ENCODE measurements around the gene DNLZ.
"Not testable (repeated sequence)": the region's sequence is repeated elsewhere in the genome, so short reads cannot be mapped to it uniquely, and the experiment has no call there.

The DNLZ gene

DNA sequence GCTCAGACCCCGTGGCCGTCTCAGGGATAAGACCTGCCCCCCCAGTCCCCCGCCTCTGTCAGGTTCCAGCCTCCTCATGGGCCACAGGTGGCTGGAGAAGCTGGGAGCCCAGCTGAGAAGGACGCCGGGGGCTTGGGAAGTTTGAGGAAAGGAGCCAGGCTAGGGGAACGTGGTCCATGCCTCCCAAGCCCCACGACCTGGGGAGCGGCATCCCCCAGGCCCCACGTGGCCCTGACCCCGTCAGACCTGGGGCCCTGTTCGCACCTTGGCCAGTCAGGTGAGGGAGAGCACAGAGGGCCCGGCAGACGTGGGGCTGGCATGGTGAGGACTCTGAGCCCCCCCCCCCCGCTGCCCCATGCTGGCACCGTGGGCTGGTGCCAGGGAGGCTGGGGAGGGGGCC lies 32.5 kb downstream of the DNLZ start:
- no peak for DNase-seq (ENCODE audit: low read depth)

DNA sequence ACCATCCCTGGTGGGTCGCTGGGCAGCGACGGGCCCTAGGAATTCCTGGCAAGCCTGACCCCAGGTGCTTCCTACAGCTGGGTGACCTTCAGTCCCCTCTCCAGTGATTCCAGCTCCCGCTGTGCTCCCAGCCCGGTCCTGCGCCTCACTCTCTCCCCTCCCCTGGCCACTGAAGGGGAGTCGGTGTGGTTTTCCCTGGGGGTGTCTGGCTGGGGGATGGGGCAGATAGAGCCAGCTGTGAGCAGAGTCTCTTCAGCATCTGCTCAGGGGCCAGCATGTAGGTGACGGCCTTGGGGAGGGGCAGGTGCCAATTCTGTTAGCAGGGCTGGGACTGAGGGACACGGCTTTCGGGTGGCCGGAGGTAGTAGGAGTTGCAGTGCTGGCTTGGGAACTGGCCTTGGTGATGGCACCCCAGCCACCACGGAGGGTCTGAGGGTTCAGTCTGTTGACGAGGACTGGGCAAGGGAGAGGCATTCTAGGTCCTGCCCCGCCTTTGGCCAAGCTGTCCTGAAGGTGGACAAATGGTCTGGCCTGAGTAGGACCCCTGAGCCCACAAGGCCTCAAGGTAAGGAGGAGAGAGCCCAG lies 33.0 kb downstream of the DNLZ start:
- DNase-seq (ENCODE audit: low read depth): no peak

DNA sequence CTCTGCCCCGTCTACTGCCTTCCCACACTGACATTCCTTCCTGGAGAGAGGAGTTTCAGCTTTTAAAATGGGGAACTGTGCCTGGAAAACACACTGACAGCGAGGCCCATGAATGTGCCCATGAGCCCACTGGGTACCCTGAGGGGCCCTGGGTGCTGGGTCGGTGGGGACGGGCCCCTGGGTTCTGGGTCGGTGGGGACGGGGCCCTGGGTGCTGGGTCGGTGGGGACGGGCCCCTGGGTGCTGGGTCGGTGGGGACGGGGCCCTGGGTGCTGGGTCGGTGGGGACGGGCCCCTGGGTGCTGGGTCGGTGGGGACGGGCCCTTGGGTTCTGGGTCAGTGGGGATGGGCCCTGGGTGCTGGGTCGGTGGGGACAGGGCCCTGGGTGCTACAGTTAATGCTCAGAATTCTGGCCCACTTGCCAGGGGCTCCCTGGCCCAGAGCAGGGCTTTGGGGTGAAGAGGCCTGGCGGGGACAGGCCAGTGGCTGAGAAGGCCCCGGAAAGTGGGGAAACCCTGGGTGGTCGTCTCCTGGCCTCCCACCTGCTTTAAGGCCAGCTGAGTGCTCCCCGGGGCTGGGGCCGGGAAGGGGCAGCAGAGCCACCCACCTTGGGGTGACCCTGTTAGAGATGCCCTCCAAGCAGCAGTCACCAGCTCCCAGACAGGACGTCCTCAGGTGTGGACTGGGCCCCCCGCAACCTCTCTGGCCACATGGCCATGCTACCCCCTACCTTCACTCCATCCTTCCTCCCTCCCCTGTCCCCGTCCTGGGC lies 33.7 kb downstream of the DNLZ start:
- no peak for DNase-seq (ENCODE audit: low read depth)

DNA sequence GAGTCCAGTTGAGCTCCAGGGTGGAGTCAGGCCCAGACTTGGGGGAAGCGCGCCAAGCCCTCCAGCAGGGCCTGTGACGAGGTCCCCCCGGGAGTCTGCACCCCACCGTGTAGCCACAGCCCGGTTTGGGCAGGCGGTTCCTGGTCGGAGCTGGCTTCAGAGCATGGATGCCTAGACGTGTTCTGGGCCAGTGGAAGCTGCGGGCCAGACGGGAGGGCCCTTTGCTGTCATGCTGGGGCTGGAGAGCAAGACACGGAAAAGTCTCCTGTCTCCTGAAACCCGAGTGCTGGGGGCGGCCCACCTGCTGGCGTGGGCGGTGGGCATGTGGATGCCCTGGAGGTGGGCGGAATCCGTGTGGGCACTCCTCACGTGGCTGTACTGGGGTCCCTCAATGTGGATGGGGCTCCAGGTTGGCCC lies 34.3 kb downstream of the DNLZ start:
- no peak for DNase-seq (ENCODE audit: low read depth)

DNA sequence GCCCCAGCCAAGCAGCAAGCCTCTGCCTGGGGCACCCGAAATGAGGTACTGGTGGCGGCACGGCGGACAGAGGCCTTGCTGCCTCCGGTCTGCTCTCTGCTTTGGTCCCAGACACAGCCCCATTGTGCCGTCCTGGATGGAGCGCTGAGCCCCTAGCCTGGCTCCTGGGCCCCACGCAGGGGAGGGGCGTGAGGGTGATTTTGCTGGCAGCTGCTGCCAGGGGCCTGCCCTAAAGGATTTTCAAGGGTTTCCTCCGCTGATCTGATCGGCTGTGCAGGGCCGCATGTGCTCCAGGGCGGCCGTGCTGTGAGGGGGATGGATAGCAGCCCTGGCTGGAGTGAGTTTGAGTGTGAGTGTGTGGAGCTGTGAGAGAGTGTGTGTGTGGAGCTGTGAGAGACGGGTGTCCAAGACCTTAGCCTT lies 34.9 kb downstream of the DNLZ start:
- no peak for DNase-seq (ENCODE audit: low read depth)

DNA sequence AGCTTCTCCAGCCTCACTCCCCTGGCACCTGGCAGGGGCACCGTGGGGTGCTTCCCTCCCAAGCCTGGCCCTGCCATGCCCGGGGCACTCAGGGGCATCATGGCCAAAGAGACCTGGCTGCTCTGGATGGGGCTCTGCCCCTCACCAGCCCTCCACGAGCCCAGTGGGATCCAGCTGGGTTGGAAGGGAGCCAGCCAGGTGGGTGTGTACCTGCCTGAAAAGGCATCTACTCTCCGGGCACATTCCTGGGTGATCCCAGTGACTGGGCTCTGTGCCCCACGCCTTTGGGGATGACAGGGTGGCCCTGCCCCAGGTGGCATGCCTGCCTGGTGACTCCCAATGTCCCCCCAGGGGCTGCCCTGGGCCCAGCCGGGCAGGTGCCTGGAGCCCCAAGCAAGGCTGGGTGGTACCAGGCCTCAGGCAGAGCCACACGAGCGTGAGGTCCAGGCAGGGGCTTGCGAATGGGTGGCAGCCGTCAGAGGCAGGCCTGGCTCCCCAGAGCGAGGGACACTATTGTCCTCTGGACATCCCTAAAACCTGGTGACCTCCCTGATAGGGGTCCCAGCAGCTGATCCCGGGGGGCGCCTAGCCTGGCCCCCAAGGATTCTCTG lies 35.4 kb downstream of the DNLZ start:
- no peak for DNase-seq (ENCODE audit: low read depth)

DNA sequence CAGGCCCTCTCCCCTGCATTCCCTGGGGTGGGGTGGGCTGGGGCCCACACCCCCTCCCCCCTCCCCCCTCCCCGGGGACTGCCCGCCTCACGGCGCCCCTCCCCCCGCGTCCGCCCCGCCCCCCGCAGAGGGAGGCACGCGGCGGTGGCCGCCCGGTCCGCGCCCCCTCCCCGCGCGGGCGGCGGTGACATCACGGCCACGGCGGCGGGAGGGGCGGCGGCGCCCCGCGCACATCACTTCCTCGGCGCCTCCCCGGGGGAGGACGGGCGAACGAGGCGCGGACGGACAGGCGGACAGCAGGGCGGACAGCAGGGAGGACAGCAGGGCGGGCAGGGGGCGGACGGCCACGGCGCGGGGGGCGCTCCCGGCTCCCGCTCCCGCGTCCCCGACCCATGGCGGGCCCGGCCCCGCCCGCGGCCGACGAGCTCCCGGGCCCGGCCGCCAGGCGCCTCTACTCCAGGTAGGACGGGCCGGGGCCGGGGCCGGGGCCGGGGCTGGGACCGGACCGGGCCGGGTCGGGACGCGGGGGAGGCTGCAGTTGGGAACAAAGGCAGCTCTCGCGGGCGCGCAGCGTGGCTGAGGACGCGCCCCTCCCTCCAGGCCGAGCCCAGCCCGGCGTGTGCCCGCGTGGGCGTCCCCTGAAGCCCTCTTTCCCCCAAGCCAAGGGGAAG lies 36.1 kb downstream of the DNLZ start, which contains the start of gene GPSM1:
Gene GPSM1 (plus strand): TSS at position 236 of the 671 bp plus-strand sequence. CDS start 157 bp downstream, at position 393.
- no peak for DNase-seq (ENCODE audit: low read depth)

DNA sequence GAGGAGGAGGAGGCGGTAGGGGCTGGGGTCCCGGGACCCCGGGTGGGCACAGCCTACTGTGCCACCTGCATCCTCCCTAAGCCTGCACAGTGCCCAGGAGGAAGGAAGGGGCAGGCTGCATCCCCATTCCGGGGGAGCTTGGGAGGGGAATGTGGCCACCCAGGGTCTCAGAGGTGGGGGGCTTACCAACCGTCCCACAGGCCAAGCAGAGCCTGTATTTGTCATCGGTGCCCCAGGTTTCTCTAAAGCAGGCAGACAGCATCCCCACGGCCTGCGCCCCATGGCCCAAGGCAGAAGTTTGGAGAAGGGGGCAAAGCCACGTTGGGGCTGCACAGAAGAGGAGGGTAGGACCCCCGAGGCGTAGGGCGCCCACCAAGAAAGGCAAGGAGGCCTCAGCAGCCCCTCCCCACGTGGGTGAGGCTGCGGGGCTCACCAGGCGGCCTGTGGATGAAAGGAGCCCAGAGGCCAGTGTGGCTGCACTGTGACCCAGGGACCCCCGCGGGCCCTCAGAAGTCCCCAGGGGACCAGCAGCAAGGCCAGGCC lies 36.7 kb downstream of the DNLZ start:
- no peak for DNase-seq (ENCODE audit: low read depth)

DNA sequence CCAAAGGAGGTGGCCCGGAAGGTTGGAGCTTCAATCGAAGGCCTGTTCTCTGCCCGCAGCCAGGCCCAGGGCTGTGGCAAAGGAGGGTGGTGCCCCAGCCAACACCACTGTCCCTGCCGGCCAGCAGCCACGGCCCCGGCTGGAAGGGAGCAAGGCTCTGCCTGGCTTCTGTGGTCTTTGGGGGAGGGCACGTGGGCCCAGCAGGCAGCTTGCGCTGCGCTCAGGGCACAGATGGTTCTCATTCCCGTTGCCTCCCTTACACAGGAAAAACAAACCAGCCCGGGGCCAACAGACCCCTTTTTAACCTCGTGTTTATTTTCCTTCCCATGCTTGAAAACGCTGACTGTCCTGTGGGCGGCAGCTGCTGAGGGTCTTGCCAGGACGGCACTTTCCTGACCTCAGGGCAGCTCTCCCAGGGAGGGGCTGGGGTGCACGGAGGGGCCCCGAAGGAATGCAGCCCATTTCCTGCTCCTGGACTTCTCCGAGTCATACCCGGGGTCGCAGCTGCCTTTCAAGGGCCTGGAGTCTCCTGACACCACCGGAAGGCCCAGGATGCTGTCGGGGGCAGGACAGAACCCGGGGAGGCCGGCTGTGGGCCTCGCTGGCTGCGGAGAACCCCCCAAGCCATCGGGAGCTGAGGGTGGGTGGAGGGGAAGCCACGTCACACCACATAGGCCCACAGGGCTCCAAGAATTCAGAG lies 37.3 kb downstream of the DNLZ start:
- DNase-seq (ENCODE audit: low read depth): no peak

DNA sequence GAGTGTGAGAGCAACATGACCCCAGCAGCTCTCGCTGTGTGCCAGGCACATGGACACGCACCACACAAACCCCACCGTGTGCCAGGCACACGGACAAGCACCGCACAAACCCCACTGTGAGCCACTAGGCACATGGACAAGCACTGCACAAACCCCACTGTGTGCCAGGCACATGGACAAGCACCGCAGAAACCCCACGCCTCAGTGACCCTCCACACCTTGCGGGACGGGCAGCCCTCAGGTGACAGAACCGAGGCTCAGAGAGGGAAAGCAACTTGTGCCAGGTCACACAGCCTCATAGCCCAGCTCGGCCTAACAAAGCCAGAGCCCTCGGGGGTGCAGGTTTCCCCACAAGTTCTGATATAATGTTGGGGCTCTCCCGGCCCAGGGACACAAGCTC lies 38.2 kb downstream of the DNLZ start:
- DNase-seq (ENCODE audit: low read depth): no peak

DNA sequence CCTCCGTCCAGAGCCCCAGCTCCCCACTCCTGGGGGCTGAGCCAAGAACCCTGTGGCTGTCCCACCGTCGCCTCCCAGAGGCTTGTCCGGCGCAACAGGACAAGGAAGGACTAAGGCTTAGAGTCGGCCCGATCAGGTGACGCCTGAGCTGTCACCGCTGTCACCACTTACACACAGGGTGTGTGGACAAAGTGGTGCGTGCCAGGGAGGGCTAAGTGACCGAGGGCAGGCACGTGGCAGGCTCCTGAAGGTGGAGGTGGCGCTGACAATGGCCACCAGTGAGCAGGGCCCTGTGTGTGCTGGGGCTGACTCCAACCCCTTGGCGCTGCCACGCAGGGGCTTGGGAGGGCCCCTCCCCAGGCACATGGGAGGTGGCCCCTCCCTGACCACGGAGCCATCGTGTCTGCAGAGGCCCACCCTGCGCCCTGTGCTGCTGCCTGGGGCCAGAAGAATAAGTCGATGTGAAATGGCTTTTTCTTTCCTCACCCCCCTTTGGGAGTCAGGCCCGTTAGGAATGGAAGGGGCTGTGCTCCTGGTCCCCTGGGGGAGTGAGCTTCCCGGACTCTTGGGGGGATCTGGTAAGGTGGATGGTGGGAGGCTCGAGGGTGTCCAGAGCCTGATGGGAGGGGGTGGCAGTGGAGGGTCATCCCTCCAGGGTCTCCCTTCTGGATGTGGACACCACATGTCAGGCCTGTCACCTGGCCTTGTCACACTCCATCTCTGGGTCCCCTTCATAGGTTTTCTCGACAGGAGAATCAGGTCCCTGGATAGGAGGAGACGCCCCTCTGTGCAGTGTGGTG lies 38.8 kb downstream of the DNLZ start:
- DNase-seq (ENCODE audit: low read depth): no peak

DNA sequence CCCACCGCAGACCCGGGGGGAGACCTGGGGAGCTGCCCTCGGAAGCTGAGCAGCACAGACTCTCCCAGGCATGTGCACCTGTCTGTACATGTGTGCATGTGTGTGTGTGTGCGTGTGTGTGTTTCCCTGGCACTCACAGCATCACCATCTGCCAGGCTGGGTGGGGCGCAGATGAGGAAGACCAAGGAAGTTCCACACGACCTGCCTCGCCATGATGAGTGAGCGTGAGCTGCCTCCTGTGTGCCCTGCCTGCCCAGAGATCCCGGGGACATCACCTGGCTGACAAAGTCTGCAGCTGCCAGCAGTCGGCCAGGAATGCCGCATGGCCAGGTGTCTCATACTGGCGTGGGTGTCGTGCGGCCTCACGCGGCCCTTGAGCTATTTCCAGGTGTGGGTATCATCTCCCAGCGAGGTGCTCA lies 40.2 kb downstream of the DNLZ start:
- no peak for DNase-seq (ENCODE audit: low read depth)

DNA sequence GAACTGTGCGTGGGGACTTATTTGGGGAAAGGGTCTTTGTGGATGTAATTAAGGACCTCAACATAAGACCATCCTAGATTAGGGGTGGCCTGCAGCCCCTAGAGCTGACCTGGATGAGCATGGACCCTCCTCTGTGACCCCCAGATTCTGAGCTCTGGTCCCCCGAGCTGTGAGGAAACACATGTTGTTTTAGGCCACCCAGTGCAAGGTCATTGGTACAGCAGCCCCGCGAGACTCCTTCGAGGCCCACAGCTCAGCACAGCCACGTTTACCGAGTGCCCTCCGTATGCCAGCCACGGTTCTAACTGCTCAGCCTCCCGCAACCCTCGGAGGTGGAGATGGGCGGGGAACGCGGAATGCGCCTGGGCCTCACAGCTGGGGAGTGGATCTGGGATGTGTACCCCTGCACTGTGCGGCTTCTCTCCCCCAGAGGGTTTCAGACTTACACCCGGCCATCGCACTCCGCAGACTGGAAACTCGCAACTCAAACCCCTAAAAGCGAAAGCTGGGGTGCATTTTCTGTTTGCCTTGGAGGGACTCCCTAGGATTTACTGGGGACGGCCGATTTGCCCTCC lies 40.7 kb downstream of the DNLZ start:
- no peak for DNase-seq (ENCODE audit: low read depth)

DNA sequence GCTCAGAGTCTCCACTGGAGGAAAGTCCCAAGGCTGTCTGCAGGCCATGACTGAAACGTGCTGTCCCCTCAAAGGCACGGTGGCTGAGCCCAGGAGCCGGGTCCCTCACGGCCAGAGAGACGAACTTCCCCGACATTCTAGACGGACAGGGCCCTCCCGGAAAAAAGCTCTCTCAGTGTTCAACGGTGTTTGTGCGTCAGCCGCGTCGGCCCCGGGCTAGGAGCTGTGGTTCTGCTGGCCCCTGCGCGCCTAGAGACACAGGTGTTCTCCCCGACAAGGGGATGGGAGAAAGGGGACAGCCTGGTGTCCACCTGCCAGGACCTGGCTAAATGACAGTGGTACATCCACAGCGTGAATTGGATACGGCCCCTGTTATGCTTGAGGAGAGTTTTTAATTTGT lies 42.0 kb downstream of the DNLZ start:
- no peak for DNase-seq (ENCODE audit: low read depth)

DNA sequence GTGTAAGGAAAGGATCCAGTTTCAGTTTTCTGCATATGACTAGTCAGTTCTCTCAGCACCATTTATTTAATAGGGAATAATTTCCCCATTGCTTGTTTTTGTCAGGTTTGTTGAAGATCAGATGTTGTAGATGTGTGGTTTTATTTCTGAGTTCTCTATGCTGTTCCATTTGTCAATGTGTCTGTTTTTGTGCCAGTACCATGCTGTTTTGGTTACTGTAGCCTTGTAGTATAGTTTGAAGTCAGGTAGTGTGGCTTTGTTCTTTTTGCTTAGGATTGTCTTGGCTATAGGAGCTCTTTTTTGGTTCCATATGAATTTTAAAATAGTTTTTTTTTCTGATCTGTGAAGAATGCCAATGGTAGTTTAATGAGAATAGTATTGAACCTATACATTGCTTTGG lies 42.6 kb downstream of the DNLZ start:
- not testable (repeated sequence) for DNase-seq (ENCODE audit: low read depth)

DNA sequence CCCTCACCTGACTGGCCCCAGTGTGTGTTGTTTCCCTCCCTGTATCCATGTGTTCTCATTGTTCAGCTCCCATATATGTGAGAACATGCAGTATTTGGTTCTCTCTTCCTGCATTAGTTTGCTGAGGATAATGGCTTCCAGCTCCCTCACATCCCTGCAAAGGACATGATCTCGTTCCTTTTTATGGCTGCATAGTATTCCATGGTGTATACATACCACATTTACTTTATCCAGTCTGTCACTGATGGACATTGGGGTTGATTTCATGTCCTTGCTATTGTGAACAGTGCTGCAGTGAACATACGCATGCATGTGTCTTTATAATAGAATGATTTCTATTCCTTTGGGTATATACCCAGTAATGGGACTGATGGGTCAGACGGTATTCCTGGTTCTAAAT lies 43.6 kb downstream of the DNLZ start:
- DNase-seq (ENCODE audit: low read depth): not testable (repeated sequence)

DNA sequence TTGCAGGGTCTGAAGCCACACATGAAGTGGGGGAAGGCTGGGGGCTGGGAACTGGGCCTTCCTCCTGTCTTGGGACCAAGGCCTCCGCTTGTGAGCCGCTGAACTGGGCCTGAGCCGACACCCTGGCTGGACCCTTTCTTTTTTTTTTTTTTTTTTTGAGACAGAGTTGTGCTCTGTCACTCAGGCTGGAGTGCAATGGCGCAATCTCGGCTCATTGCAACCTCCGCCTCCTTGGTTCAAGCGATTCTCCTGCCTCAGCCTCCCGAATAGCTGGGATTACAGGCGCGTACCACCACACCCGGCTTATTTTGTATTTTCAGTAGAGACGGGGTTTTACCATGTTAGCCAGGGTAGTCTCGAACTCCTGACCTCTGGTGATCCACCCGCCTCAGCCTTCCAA lies 44.3 kb downstream of the DNLZ start:
- not testable (repeated sequence) for DNase-seq (ENCODE audit: low read depth)

DNA sequence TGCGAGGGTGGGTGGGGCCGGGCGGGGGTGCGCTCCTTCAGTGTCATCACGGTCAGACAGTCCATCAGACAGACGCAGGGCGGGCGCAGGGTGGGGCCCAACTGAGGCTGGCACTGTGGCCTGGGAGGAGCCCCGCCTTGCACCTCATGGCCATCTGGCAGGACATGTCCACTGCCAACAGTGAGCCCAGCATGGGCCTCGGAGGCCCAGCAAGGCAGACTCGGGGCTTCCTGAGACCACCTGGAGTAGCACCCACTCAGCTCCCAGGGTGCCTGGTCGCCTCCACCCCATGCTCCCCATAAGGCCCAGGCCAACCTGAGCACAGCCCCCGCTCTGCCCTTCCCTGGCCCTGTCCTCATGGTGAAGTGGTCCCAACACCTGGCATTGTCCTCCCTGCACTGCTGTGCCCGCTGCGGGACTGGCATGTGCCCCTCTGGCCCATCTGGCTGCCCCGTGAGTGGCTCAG lies 44.7 kb downstream of the DNLZ start:
- no peak for DNase-seq (ENCODE audit: low read depth)

DNA sequence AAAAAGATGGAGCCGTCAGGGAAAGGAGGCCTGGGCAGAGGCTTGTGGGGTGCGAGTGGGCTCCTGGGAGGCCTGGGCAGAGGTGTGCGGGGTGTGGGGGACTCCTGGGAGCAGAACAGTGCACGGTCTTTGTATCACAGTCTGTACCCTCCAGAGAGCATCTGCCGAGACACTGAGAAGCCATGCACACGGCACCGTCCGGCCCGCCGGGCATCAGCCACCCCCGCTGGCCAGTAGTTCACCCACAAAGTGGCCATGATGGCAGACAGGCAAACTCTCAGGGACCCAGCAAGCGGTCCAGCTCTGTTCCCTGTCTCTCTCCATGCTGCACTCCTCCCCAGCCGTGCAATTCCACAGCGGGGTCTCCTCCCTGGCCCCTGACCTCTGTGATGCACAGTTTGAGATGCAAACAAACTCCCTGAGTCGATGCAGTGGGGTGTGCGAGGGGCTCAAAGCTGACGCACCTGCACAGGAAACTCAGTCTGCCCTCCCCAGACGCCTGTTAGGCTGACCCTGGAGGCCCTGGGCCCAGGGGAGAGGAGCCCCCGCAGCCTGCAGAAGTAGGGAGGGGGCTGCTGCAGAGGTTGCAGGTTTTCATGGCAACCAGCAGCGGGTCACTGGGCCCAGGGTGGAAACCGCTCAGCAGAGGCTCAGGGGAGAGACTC lies 45.3 kb downstream of the DNLZ start:
- DNase-seq (ENCODE audit: low read depth): no peak

DNA sequence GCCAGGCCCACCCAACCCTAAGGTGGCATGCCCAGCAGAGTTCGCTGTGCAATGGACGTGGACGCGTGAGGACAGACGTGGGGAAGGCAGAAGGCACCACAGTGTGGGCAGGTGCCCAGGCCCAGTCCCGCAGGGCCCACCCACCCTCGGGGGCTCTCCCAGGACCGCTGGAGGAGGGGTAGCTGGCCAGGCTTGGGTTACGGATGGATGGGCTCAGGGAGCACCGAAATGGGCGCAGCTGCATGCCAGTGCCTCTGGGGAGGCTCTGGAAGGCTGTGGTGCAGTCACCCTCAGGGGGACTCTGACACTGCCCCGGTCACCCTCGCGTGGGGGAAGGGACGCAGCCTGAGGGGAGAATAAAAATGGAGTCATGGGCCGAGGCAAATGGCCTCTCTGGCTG lies 45.8 kb downstream of the DNLZ start:
- no peak for DNase-seq (ENCODE audit: low read depth)

All from stimulated activated CD8-positive, alpha-beta memory T cell treated with anti-CD3 and anti-CD28 coated beads, Interleukin-4, amount 100 ng/mL, for 24 hours (primary cell).